GM13977 (cell line): Measurements from ENCODE around the gene INHA.

ENCODE experiments used
- DNase-seq: peaks from one replicate; pipeline ENCODE4 v3.0.0; 2012; ENCODE audit warnings: low spot score
- in situ Hi-C: fragments of 300-500 bp; cut with MboI; formaldehyde crosslinking; loops from one replicate; pipeline ENCODE4 v1.12.0; 2022; ENCODE audit warnings: low sequenced_read_pairs, low pct_unique_long_range_greater_than_20kb, mixed read lengths, inconsistent platforms; ENCODE audit not compliant: unreplicated experiment
- TF ChIP-seq, protein P1 (sequence below): IDR thresholded peaks from 2 replicates; pipeline ENCODE4 v1.5.1; 2012; ENCODE audit warnings: mild to moderate bottlenecking, control low read depth; ENCODE audit not compliant: insufficient read depth; ENCODE audit errors: extremely low read depth, missing control alignments

INHA gene, protein sequence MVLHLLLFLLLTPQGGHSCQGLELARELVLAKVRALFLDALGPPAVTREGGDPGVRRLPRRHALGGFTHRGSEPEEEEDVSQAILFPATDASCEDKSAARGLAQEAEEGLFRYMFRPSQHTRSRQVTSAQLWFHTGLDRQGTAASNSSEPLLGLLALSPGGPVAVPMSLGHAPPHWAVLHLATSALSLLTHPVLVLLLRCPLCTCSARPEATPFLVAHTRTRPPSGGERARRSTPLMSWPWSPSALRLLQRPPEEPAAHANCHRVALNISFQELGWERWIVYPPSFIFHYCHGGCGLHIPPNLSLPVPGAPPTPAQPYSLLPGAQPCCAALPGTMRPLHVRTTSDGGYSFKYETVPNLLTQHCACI

DNA sequence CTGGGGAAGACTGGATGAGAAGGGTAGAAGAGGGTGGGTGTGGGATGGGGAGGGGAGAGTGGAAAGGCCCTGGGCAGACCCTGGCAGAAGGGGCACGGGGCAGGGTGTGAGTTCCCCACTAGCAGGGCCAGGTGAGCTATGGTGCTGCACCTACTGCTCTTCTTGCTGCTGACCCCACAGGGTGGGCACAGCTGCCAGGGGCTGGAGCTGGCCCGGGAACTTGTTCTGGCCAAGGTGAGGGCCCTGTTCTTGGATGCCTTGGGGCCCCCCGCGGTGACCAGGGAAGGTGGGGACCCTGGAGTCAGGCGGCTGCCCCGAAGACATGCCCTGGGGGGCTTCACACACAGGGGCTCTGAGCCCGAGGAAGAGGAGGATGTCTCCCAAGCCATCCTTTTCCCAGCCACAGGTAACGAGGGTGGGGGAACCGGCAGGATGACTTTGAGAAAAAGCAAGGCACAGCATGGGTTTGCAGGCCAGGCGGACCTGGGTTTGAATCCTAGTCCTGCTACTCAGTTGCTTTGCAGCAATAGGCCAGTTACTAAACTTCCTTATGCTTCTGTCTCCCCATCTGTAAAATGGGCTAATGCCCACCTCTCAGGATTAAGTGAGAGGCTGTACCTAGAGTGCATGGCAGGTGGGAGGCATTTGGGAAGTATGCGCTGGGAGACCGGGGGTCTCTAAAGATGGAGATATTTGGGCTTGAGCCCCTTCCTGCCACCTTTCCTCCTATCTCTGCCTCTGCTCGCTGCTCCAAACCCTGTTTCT is at the start of gene INHA:
INHA (plus strand) TSS at position 74 of the 765 bp plus-strand sequence; CDS start at position 139, 65 bp downstream.
- in situ Hi-C loops = no loop called here
- TF ChIP-seq, protein P1, sequence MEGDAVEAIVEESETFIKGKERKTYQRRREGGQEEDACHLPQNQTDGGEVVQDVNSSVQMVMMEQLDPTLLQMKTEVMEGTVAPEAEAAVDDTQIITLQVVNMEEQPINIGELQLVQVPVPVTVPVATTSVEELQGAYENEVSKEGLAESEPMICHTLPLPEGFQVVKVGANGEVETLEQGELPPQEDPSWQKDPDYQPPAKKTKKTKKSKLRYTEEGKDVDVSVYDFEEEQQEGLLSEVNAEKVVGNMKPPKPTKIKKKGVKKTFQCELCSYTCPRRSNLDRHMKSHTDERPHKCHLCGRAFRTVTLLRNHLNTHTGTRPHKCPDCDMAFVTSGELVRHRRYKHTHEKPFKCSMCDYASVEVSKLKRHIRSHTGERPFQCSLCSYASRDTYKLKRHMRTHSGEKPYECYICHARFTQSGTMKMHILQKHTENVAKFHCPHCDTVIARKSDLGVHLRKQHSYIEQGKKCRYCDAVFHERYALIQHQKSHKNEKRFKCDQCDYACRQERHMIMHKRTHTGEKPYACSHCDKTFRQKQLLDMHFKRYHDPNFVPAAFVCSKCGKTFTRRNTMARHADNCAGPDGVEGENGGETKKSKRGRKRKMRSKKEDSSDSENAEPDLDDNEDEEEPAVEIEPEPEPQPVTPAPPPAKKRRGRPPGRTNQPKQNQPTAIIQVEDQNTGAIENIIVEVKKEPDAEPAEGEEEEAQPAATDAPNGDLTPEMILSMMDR = no peak
- peak; percentile 26 for DNase-seq

DNA sequence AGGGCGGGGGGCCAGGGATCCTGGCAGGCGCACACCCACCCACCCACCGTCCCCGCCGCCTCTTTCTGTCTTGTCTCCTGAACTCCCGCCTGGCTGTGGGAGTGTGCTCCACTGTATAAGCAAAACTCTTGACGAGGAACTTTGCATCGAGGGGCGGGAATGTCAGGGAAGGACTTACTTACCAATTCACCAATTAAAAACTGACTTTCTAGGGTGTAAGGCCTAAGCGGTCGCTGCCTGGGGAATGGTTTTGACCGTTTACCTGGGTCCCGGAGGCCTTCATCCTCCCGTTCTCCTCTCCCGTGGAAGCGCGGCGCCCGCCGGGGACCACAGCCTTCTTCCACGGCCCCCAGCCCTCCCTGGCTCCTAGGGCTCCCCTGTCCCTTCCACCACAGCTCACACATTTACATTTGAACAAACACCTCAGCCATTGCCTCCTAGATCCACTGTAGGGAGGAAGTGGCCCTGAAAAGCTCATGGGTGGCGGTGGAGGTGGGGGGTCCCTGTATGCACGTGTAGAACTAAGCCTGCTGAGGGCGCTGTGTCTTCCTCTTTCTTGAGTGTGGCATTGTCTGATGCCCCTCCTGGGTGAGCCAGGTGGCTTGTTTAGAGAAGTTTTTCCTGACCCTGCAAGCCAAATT is 49.0 kb upstream of the INHA start:
- TF ChIP-seq, protein P1 = no peak
- DNase-seq = no peak
- in situ Hi-C loops = no loop called here

DNA sequence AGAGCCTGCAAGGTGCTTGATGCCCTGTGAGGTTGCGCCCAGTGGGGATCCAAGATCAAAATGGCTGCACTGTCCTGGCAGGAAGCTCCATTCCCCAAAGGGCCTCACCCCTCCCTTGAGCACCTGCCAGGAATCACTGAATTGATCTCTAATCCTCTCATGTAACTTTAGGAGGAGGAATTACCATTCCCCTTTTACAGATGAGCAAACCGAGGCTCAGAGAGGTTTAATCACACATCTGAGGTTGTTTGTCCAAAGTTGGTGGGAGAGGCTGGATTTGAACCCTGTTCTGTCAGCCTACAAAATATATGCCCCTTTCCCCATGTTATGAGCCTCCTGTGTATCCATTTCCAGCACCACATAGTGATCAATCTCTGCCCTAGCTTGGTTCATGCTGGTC is 47.3 kb upstream of the INHA start:
- in situ Hi-C loops = no loop called here
- no peak for DNase-seq
- TF ChIP-seq, protein P1 = no peak

DNA sequence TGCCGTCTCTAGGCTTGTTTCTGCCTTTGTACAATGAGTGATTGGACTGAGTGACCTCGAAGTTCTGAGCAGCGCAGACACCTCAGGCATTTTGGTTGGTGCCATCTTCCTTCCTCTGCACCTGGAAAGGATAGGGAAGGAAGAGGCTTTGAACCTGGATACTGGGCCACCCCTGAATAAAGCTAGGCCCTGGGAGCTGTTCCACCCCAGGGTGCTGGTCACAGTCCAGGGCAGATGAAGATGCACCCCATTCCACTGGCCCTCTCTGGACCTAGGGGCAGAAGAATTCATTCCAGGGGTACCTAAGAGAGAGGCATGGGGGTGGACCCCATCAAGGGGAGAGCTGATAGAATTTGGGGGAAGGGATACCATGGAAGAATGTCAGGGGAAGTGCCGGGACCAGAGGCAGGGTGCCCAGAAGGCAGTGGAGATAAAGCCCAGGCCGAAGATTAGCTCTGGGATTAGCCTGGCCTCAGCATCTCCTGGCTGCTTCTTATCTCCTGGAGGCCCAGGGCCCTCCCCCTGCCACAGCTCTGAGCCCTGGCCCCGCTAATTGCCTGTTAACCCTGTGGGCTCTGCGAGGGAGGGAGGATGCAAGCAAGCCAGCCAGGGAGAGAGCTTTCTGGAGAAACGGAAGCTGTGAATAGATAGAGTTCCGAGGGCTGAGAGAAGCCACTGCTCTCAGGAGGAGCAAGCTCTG is 46.4 kb upstream of the INHA start:
- DNase-seq = no peak
- TF ChIP-seq, protein P1 = no peak
- in situ Hi-C loops = no loop called here

DNA sequence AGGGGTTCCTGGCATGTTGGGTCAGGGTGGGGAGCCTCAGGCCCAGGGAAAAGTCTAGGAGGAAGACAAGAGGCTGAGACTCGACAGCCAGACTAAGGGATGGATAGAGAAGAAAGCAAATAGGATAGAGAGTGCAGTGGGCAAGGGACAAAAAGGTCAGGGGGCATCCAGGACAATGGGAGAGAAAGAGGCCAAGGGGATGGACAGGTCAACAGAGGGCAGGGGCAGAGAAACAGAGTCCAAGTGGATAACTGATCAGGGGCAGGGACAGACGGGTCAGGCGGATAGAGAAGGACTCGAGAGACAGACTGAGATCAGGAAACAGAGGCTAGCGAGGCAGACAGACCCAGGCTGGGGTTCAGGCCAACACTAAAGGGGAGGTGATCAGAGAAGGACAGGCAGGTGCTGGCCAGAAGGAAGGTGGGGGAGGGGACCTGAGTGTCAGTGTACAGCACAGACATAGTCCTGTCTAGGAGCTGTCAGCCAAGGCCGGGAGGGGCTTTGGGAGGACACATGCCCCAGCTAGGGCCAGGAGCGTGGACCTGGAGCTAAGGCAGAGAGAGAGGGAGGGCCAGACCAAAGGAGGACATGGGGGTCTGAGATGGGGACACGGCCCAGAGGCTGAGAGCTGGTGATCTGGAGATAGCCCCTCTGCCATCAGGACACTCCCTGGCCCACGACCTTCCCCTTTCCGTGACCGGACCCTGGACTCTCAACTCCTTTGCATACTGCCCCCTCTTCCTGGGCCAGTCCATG is 45.6 kb upstream of the INHA start:
- in situ Hi-C loops = no loop called here
- TF ChIP-seq, protein P1 = no peak

More for the DNA sequence above, 45.6 kb upstream of the INHA start:
- DNase-seq = no peak
